Heart right ventricle (tissue), 16 donors: ENCODE measurements around the gene KSR2. TPM values are rescaled to one million over a fixed set of nuclear protein-coding genes. Genes with fewer than 3 reads are reported as not detected.

Experiments
- ATAC-seq, 8 donors: fragments of 200-7000 bp; cut with Tn5 transposase; one replicate each; pipeline ENCODE4 v1.9.1; 2020; ENCODE audit warnings: mild to moderate bottlenecking in 8 of 8, moderate library complexity in 8 of 8, moderate number of reproducible peaks in 1 of 8
- DNase-seq, 2 donors: peaks; one replicate each; pipeline ENCODE4 v3.0.0-alpha.2; 2020
- H3K27ac ChIP-seq, 10 donors: fragments of 200-600 bp; sonication (generic) in 2 of 10; one replicate each; pipeline versions ENCODE4 v1.5.0 to v1.8.0; 2020 to 2022; ENCODE audit warnings: mild to moderate bottlenecking in 3 of 10
- H3K27me3 ChIP-seq, 7 donors: fragments of 200-600 bp; one replicate each; pipeline ENCODE4 v1.8.0; 2021 to 2022; ENCODE audit warnings: mild to moderate bottlenecking in 2 of 7
- H3K36me3 ChIP-seq, 9 donors: fragments of 200-600 bp; sonication (generic) in 1 of 9; one replicate each; pipeline versions ENCODE4 v1.5.0 to v1.8.0; 2020 to 2022; ENCODE audit warnings: mild to moderate bottlenecking in 2 of 9
- H3K4me1 ChIP-seq, 9 donors: fragments of 200-600 bp; sonication (generic) in 1 of 9; one replicate each; pipeline versions ENCODE4 v1.5.0 to v1.8.0; 2020 to 2022; ENCODE audit warnings: mild to moderate bottlenecking in 4 of 9
- H3K4me3 ChIP-seq, 10 donors: fragments of 200-600 bp; sonication (generic) in 2 of 10; one replicate each; pipeline versions ENCODE4 v1.5.0 to v1.8.0; 2020 to 2022; ENCODE audit warnings: mild to moderate bottlenecking in 7 of 10, moderate library complexity in 2 of 10
- H3K9me3 ChIP-seq, 11 donors: fragments of 200-600 bp in 10 of 11; sonication (generic) in 2 of 11; one replicate each; pipeline versions ENCODE4 v1.5.0 to v1.8.0; 2013 to 2022; ENCODE audit warnings: mild to moderate bottlenecking in 2 of 11, control low read depth in 1 of 11, moderate library complexity in 1 of 11
- CTCF ChIP-seq, 9 donors: fragments of 200-600 bp; sonication (generic) in 2 of 9; IDR thresholded peaks; one replicate each; pipeline versions ENCODE4 v1.5.0 to v1.8.0; 2021 to 2022; ENCODE audit warnings: antibody characterized with exemption in 9 of 9, mild to moderate bottlenecking in 5 of 9, moderate library complexity in 1 of 9
- WGBS, 2 donors: extraction: QIAGEN DNeasy Blood & Tissue Kit; methylation state at CpG; one replicate each; pipeline ENCODE4 v1.1.7; 2013; ENCODE audit warnings: inconsistent platforms in 1 of 2; 5-methylcytosine and 5-hydroxymethylcytosine counted together
- intact Hi-C, 10 donors: fragments of 100-400 bp; cut with DNase I; formaldehyde crosslinking; loops; one replicate each; pipeline versions ENCODE4 v1.11.1 to v1.14.2; 2022
- polyA plus RNA-seq, 2 donors: library from polyadenylated mRNA; stranded (reverse); fragments of 200-250 nt; gene quantifications; one replicate each; pipeline ENCODE4 v1.2.3, GENCODE V29; 2013
- total RNA-seq, 10 donors: library from RNA; stranded (reverse); fragmentation: NEBNext Ultra II Directional in 3 of 10; extraction: Animal tissue kit (Norgen Biotek cat#: 25700) in 3 of 10; gene quantifications; one replicate each; pipeline versions ENCODE4 v1.2.1 to v1.2.4, GENCODE V29; 2021 to 2023
- donor health status: Arrhythmogenic right ventricular cardiomyopathy.
- donor health status: ischemic (EF 13 %, LVEDD 7.1; RV severe dilation, severe dysfunction).
- donor health status: healthy with polysubstance abuse.
- donor health status: DM: no; HTN: yes; CAD: no.
- donor health status: DM: no; HTN: no; CAD: no.
- donor health status: ischemic (EF 25% LVEDD 6.9; RV normal size, moderate dysfunction).
- donor health status: ischemic (EF 25% LVEDD 5.7; RV mildly dilated, moderate dysfunction).
- donor health status: healthy.
- donor health status: DM: yes; HTN: yes; CAD: no.
- donor health status: Ischemic cardiomyopathy.
- donor health status: ischemic (EF 35%, LVEDD 5.7; RV mildly dilated, moderate dysfunction).
- donor health status: nonischemic (EF 11% LVEDD 7.7; RV severe dilation, severe dysfunction).
- donor health status: DM: yes; HTN: yes; CAD: no.
- donor health status: PGD.
- donor health status: ischemic (EF 29% LVEDD 5.4; RV normal size, mild dysfunction).
- donor health status: nonischemic (EF 23%, LVEDD 6.1; RV moderate dilation, normal function).

Gene KSR2
- total and polyA plus RNA-seq, 12 donors: 0.02 TPM; not detected in 9

- 44 to 47% methylated on average over 9 of the region's 9 CpGs for WGBS, 2 donors
- H3K27ac ChIP-seq: no peak overlapping the region
- H3K27me3 ChIP-seq: peaks cover 0 to 35% (median 4%) of the 10 kb centered on the region in 7 donors
- no peaks in the 10 kb centered on the region for H3K9me3 ChIP-seq
- no peak for DNase-seq
- no peaks in the 10 kb centered on the region for H3K4me1 ChIP-seq
- no peak for ATAC-seq
- no peak overlapping the region for H3K4me3 ChIP-seq
- TF ChIP-seq CTCF (IDR thresholded peaks at IDR 0.05): no peak
- no peaks in the 10 kb centered on the region for H3K36me3 ChIP-seq
- intact Hi-C loops: no loop called here
Measured at GRCh38 chr12:117564881-117565280, 403.9 kb downstream of the KSR2 start.

- no peaks in the 10 kb centered on the region for H3K36me3 ChIP-seq
- no peak overlapping the region for H3K4me3 ChIP-seq
- DNase-seq (no peak), ATAC-seq (no peak)
- no peak for TF ChIP-seq CTCF (IDR thresholded peaks at IDR 0.05)
- WGBS, 2 donors: 54 to 79% methylated on average over 2 of the region's 2 CpGs
- intact Hi-C loops: no loop called here
- peaks cover 0 to 35% (median 4%) of the 10 kb centered on the region in 7 donors for H3K27me3 ChIP-seq
- H3K9me3 ChIP-seq: no peaks in the 10 kb centered on the region
- H3K27ac ChIP-seq: no peak overlapping the region
- H3K4me1 ChIP-seq: no peaks in the 10 kb centered on the region
Measured at GRCh38 chr12:117563706-117564105, 405.1 kb downstream of the KSR2 start.

GRCh38 chr12:117563007-117563406, 405.8 kb downstream of the KSR2 start:
- WGBS, 2 donors: 44 to 46% methylated on average over 5 of the region's 5 CpGs
- Histone ChIP-seq H3K27me3 (peaks cover 0 to 37% (median 4%) of the 10 kb centered on the region in 7 donors), H3K4me1 (no peaks in the 10 kb centered on the region), H3K4me3 (no peak overlapping the region), H3K36me3 (no peaks in the 10 kb centered on the region), H3K27ac (no peak overlapping the region), H3K9me3 (no peaks in the 10 kb centered on the region)
- ATAC-seq (no peak), DNase-seq (no peak)
- no peak for TF ChIP-seq CTCF (IDR thresholded peaks at IDR 0.05)
- intact Hi-C loops: no loop called here

GRCh38 chr12:117561990-117562389, 406.8 kb downstream of the KSR2 start:
- peaks cover 0 to 40% (median 4%) of the 10 kb centered on the region in 7 donors for H3K27me3 ChIP-seq
- intact Hi-C loops: no loop called here
- no peak for DNase-seq
- WGBS, 2 donors: 46 to 56% methylated on average over 2 of the region's 2 CpGs
- no peaks in the 10 kb centered on the region for H3K4me1 ChIP-seq
- ATAC-seq: no peak
- no peaks in the 10 kb centered on the region for H3K9me3 ChIP-seq
- no peak overlapping the region for H3K27ac ChIP-seq
- no peak for TF ChIP-seq CTCF (IDR thresholded peaks at IDR 0.05)
- no peak overlapping the region for H3K4me3 ChIP-seq
- H3K36me3 ChIP-seq: no peaks in the 10 kb centered on the region
